ENCODE measurements around the gene RGS8.

RGS8 gene

GRCh38 chr1:182721525-182721924 is 37.1 kb upstream of the RGS8 start:
- H3K4me3 ChIP-seq (ENCODE audit: low read length), result no peak overlapping the region
- DNase-seq (ENCODE audit: low read depth), result no peak
- TF ChIP-seq CTCF (IDR thresholded peaks at IDR 0.05; ENCODE audit: insufficient read depth, low read depth, low read length, missing control alignments), result no peak

GRCh38 chr1:182720463-182720862 is 36.1 kb upstream of the RGS8 start:
- peak; percentile 20 for DNase-seq (ENCODE audit: low read depth)
- no peak overlapping the region for H3K4me3 ChIP-seq (ENCODE audit: low read length)
- TF ChIP-seq CTCF (IDR thresholded peaks at IDR 0.05; ENCODE audit: insufficient read depth, low read depth, low read length, missing control alignments), result peak; percentile 52

- TF ChIP-seq CTCF (IDR thresholded peaks at IDR 0.05; ENCODE audit: insufficient read depth, low read depth, low read length, missing control alignments), result no peak
Measured at GRCh38 chr1:182719553-182719952, 35.2 kb upstream of the RGS8 start.

GRCh38 chr1:182718311-182718710 is 33.9 kb upstream of the RGS8 start:
- no peak for DNase-seq (ENCODE audit: low read depth)
- H3K4me3 ChIP-seq (ENCODE audit: low read length), result no peak overlapping the region
- no peak for TF ChIP-seq CTCF (IDR thresholded peaks at IDR 0.05; ENCODE audit: insufficient read depth, low read depth, low read length, missing control alignments)

More at GRCh38 chr1:182719553-182719952, 35.2 kb upstream of the RGS8 start:
- no peak for DNase-seq (ENCODE audit: low read depth)
- H3K4me3 ChIP-seq (ENCODE audit: low read length), result no peak overlapping the region

DNA sequence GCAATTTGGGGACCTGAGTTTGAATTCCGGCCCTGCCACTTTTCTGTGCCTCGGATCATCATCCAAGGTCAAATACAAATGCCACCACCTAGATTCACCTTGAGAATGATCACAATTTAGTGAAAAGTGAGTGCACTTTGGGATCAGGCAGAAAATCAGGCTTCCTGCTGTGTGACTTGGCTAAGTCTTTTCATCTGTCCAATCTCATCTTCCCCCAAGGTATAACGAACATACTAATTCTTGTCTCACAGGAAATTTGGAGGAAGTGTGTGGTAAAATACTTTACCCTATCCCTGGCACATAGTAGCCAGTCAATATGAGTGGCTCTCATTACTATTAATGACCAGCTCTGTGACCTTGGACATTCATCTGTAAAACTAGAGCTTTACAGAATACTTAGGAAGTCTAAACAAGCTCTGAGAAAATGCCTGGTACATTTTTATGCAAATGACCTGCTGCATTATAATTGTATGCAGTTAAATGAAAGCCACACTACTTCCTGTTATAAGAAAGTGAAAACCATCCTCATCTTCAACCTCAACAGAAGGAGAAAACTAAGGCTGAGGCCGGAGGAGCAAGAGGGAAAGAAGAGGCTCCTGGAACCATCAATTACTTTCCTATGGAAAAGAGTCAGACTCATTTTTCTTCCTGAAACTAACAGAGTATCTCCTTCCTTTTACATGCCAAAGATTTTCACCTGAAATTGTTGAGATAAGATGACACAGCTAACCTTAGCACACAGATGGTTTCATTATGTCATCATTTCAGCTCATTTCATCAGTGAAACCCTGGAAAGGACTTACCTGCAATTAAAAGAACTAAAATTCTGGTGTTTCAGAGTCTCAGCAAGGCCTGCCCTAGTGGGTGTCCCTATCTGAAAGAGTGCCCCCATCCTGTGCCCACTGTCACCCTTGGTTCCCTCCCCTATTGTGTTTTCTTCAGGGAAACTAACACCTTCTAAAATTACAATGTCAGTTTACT is 32.6 kb upstream of the RGS8 start:
- no peak for DNase-seq (ENCODE audit: low read depth)

GRCh38 chr1:182715531-182715930 is 31.1 kb upstream of the RGS8 start:
- no peak overlapping the region for H3K4me3 ChIP-seq (ENCODE audit: low read length)
- no peak for TF ChIP-seq CTCF (IDR thresholded peaks at IDR 0.05; ENCODE audit: insufficient read depth, low read depth, low read length, missing control alignments)
- DNase-seq (ENCODE audit: low read depth), result no peak

More for the DNA sequence above, 32.6 kb upstream of the RGS8 start:
- TF ChIP-seq CTCF (IDR thresholded peaks at IDR 0.05; ENCODE audit: insufficient read depth, low read depth, low read length, missing control alignments), result no peak
- H3K4me3 ChIP-seq (ENCODE audit: low read length), result no peak overlapping the region

Data from epithelial cell of esophagus (primary cell).